PC-3 (cell line): ENCODE results near the gene ATP1B4.

Experiments
- CTCF ChIP-seq: fragments of 300-600 bp; sonication (generic); conservative IDR thresholded peaks from 2 replicates; pipeline ENCODE4 v1.5.1; 2017; ENCODE audit warnings: antibody characterized with exemption, low read depth, mild to moderate bottlenecking, low read length
- EZH2 ChIP-seq: fragments of 300-600 bp; sonication (generic); IDR thresholded peaks from one replicate; pipeline ENCODE4 v1.6.1; 2017; ENCODE audit warnings: antibody characterized with exemption, mild to moderate bottlenecking, low read length; ENCODE audit not compliant: unreplicated experiment
- EZH2phosphoT487 ChIP-seq: fragments of 300-600 bp; sonication (generic); IDR thresholded peaks from 2 replicates; pipeline ENCODE4 v1.6.1; 2018; ENCODE audit warnings: mild to moderate bottlenecking, antibody characterized with exemption, low read length, borderline replicate concordance

GRCh38 chrX:120366794-120367193 lies 4.9 kb downstream of the ATP1B4 start:
- no peak for TF ChIP-seq CTCF
- no peak for TF ChIP-seq EZH2
- no peak for TF ChIP-seq EZH2phosphoT487
